ENCODE data around the gene TNFAIP2. TPM values are rescaled to one million over a fixed set of nuclear protein-coding genes. Genes with fewer than 3 reads are reported as not detected.

TNFAIP2 gene
- total and polyA plus RNA-seq, 2 donors (not counting 3 experiments of a cell fraction or from before 2014, with no cell fraction given): 31.6 to 42.7 TPM

GRCh38 chr14:103087343-103087835, 35.9 kb upstream of the TNFAIP2 start:
- Histone ChIP-seq H4K20me1 (replicated peaks; ENCODE audit: control insufficient read depth, extremely low read depth, insufficient read depth, low read length) (no peaks in the 10 kb centered on the region), H3K4me2 (ENCODE audit: insufficient read depth, low read length) (no peak overlapping the region), H3K27ac (ENCODE audit: insufficient read depth, low read depth, low read length) (no peak overlapping the region), H3K4me3 (replicated peaks in 1 of 3; ENCODE audit: insufficient read depth in 1 of 3, low read depth in 1 of 3, low read length in 3 of 3) (no peak overlapping the region), H3K9me1 (replicated peaks; ENCODE audit: control insufficient read depth, extremely low read depth, insufficient read depth, low read length) (no peaks in the 10 kb centered on the region), H3K27me3 (ENCODE audit: control insufficient read depth in 2 of 2, insufficient read depth in 2 of 2, low read length in 2 of 2) (peaks cover 6 to 9% of the 10 kb centered on the region in 2 experiments), H3K9ac (replicated peaks; ENCODE audit: extremely low read depth, insufficient read depth, low read length) (no peak overlapping the region), H2AFZ (ENCODE audit: low read depth, low read length) (no peak overlapping the region), H3K9me3 (replicated peaks; ENCODE audit: control insufficient read depth, insufficient read depth, low read length) (no peaks in the 10 kb centered on the region), H3K36me3 (ENCODE audit: control insufficient read depth in 2 of 2, extremely low read depth in 1 of 2, insufficient read depth in 2 of 2, low read length in 2 of 2) (no peaks in the 10 kb centered on the region), H3K79me2 (ENCODE audit: control insufficient read depth, insufficient read depth, low read length) (no peaks in the 10 kb centered on the region), H3K4me1 (ENCODE audit: control insufficient read depth, extremely low read depth, insufficient read depth, low read length) (peaks cover 4% of the 10 kb centered on the region)
- intact Hi-C loops (cut with micrococcal nuclease) (no loop called here), dilution Hi-C loops (cut with MboI; ENCODE audit: extremely low pct_ligation_motif_present, low sequenced_read_pairs) (no loop called here)
- FAIRE-seq (no peak), DNase-seq (ENCODE audit: low read depth, low spot score) (no peak)
- POLR2A ChIA-PET: no interaction called here
- TF ChIP-seq CTCF (IDR thresholded peaks at IDR 0.05; ENCODE audit: extremely low read depth in 1 of 2, insufficient read depth in 1 of 2, low read depth in 1 of 2, low read length in 2 of 2) (no peak), EZH2 (IDR thresholded peaks at IDR 0.05; ENCODE audit: borderline replicate concordance, low read depth, low read length, severe bottlenecking) (no peak), POLR2A (IDR thresholded peaks at IDR 0.05; ENCODE audit: low read depth, low read length) (no peak), MYC (IDR thresholded peaks at IDR 0.05; ENCODE audit: low read depth, low read length) (no peak), GATA2 (IDR thresholded peaks at IDR 0.05; ENCODE audit: insufficient read depth, insufficient read length, low read depth, low read length) (no peak), FOS (IDR thresholded peaks at IDR 0.05; ENCODE audit: borderline replicate concordance, insufficient read depth, low read length) (no peak), POLR2AphosphoS5 (IDR thresholded peaks at IDR 0.05; ENCODE audit: insufficient read depth, low read depth, low read length) (no peak), JUN (IDR thresholded peaks at IDR 0.05; ENCODE audit: borderline replicate concordance, insufficient read depth, insufficient read length, low read depth) (no peak), MAX (IDR thresholded peaks at IDR 0.05; ENCODE audit: insufficient read depth, insufficient read length) (no peak)
- no TSS peak for BruUV-seq (replicated peaks)
- CTCF ChIA-PET: interaction anchor here (1.1 to 1.9 kb wide), 7 partner anchors 9 to 115 kb away, joined by 3 to 12 read pairs (median 5); no protein-coding TSS in a partner anchor
